ENCODE measurements around the gene C1QTNF1.

C1QTNF1 gene

GRCh38 chr17:79039171-79039570, 15.2 kb downstream of the C1QTNF1 start:
- DNase-seq (ENCODE audit: low read depth in 2 of 3, low spot score in 1 of 3), result no peak

- no peak for DNase-seq (ENCODE audit: low read depth in 2 of 3, low spot score in 1 of 3)
Measured at GRCh38 chr17:79039886-79040285, 15.9 kb downstream of the C1QTNF1 start.

GRCh38 chr17:79041041-79041570, 17.1 kb downstream of the C1QTNF1 start:
- no peak for DNase-seq (ENCODE audit: low read depth in 2 of 3, low spot score in 1 of 3)

- no peak for DNase-seq (ENCODE audit: low read depth in 2 of 3, low spot score in 1 of 3)
Measured at GRCh38 chr17:79041723-79042420, 17.9 kb downstream of the C1QTNF1 start.

- DNase-seq (ENCODE audit: low read depth in 2 of 3, low spot score in 1 of 3), result peak; percentile 55 to 66 (median 59)
Measured at GRCh38 chr17:79042421-79043190, 18.6 kb downstream of the C1QTNF1 start.

GRCh38 chr17:79043191-79043930, 19.4 kb downstream of the C1QTNF1 start:
- no peak for DNase-seq (ENCODE audit: low read depth in 2 of 3, low spot score in 1 of 3)

- DNase-seq (ENCODE audit: low read depth in 2 of 3, low spot score in 1 of 3), result no peak
Measured at GRCh38 chr17:79043931-79044320, 20.0 kb downstream of the C1QTNF1 start.

- no peak for DNase-seq (ENCODE audit: low read depth in 2 of 3, low spot score in 1 of 3)
Measured at GRCh38 chr17:79044462-79044861, 20.5 kb downstream of the C1QTNF1 start.

GRCh38 chr17:79045001-79045729, 21.2 kb downstream of the C1QTNF1 start:
- no peak for DNase-seq (ENCODE audit: low read depth in 2 of 3, low spot score in 1 of 3)

- peak; percentile 33 to 61 (median 47) for DNase-seq (ENCODE audit: low read depth in 2 of 3, low spot score in 1 of 3)
Measured at GRCh38 chr17:79045842-79046196, 21.9 kb downstream of the C1QTNF1 start.

- DNase-seq (ENCODE audit: low read depth in 2 of 3, low spot score in 1 of 3), result no peak
Measured at GRCh38 chr17:79046197-79046915, 22.4 kb downstream of the C1QTNF1 start.

GRCh38 chr17:79046916-79047280, 22.9 kb downstream of the C1QTNF1 start:
- DNase-seq (ENCODE audit: low read depth in 2 of 3, low spot score in 1 of 3), result no peak

- no peak for DNase-seq (ENCODE audit: low read depth in 2 of 3, low spot score in 1 of 3)
Measured at GRCh38 chr17:79047291-79047920, 23.4 kb downstream of the C1QTNF1 start.

- no peak for DNase-seq (ENCODE audit: low read depth in 2 of 3, low spot score in 1 of 3)
Measured at GRCh38 chr17:79047923-79048825, 24.2 kb downstream of the C1QTNF1 start.

- no peak for DNase-seq (ENCODE audit: low read depth in 2 of 3, low spot score in 1 of 3)
Measured at GRCh38 chr17:79048826-79049755, 25.1 kb downstream of the C1QTNF1 start.

GRCh38 chr17:79049821-79050220, 25.9 kb downstream of the C1QTNF1 start:
- no peak for DNase-seq (ENCODE audit: low read depth in 2 of 3, low spot score in 1 of 3)

- no peak for DNase-seq (ENCODE audit: low read depth in 2 of 3, low spot score in 1 of 3)
Measured at GRCh38 chr17:79050551-79050950, 26.6 kb downstream of the C1QTNF1 start.

GRCh38 chr17:79051306-79051705, 27.3 kb downstream of the C1QTNF1 start:
- DNase-seq (ENCODE audit: low read depth in 2 of 3, low spot score in 1 of 3), result no peak

Measured in stimulated activated CD4-positive, alpha-beta T cell treated with anti-CD3 and anti-CD28 coated beads, Interleukin-12 subunit alpha, Interleukin-12 subunit beta, amount 100 ng/mL, for 48 hours (primary cell).